Measurements from ENCODE around the gene WNK2.

The WNK2 gene

DNA sequence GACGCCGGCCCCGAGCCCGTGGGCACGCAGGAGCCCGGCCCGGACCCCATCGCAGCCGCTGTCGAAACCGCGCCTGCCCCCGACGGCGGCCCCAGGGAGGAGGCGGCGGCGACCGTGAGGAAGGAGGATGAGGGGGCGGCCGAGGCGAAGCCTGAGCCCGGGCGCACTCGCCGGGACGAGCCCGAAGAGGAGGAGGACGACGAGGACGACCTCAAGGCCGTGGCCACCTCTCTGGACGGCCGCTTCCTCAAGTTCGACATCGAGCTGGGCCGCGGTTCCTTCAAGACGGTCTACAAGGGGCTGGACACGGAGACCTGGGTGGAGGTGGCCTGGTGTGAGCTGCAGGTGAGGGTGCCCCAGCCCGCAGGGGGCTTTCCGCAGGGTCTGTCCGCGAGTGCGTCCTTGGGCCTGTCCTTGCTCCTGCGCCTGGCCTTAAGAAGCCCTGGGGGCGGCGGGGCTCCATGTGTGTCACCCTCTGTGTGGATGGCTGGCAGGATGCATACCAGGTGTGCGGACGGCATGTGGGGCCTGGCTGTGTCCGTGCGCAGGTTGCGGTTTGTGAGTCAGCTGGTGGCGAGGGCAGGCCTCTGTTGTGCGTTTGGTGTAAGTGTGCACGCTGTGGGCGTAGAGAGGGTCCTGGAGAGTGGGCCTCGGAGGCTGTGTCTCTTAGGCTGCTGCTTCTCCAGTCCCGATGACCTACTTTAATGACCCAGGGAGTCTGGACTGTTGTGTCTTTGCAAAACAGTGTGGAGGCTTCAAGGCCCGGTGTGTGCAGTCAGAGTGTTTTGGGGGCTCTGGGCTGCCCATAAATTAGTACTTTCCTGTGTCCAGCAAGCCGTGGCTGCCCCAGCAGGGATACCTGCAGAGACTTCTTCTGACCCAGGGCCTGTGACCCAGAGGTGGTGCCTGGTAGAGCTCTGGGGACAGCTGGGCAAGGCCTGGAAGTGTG lies 1.6 kb downstream of the WNK2 start:
- no peak for DNase-seq (ENCODE audit: low read depth)

DNA sequence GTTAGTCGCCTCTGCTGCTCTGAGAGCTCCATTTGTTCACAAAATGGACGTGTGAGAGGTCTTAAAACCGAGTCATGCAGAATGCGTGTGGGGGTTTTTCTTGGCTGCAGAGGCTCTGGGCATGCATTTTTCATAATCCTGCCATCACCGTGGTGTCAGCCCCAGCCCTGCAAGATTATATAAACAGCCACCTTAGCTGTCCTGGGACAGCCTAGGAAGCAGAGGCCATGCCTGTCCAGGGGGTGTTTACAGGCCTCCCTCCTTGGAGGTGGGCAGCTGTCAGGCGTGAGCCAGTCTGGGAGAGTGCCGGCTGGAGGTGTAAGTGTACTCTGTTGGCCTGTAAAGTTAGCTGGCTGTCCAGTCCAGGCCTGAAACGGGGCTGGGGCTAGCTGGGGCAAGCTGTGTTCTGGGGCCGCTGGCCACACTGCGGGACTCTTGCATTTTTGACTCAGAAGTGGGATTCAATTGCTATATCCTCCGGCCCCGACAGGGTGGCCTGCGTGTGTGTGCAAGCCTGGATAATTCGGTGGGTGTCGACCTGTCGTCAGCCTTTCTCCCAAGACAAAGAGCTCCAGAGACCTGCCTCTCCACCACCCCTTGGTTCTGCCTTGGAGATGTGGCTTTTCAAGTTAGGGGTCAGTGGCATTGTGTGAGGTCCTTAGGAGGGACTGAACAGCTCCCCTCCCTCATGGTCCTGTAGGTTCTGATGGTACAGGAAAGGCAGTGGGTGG lies 2.4 kb downstream of the WNK2 start:
- no peak for DNase-seq (ENCODE audit: low read depth)

GRCh38 chr9:93187047-93187446 lies 3.1 kb downstream of the WNK2 start:
- no peak for DNase-seq (ENCODE audit: low read depth)

- no peak for DNase-seq (ENCODE audit: low read depth)
These were observed 3.6 kb downstream of the WNK2 start for GRCh38 chr9:93187574-93187973.

DNA sequence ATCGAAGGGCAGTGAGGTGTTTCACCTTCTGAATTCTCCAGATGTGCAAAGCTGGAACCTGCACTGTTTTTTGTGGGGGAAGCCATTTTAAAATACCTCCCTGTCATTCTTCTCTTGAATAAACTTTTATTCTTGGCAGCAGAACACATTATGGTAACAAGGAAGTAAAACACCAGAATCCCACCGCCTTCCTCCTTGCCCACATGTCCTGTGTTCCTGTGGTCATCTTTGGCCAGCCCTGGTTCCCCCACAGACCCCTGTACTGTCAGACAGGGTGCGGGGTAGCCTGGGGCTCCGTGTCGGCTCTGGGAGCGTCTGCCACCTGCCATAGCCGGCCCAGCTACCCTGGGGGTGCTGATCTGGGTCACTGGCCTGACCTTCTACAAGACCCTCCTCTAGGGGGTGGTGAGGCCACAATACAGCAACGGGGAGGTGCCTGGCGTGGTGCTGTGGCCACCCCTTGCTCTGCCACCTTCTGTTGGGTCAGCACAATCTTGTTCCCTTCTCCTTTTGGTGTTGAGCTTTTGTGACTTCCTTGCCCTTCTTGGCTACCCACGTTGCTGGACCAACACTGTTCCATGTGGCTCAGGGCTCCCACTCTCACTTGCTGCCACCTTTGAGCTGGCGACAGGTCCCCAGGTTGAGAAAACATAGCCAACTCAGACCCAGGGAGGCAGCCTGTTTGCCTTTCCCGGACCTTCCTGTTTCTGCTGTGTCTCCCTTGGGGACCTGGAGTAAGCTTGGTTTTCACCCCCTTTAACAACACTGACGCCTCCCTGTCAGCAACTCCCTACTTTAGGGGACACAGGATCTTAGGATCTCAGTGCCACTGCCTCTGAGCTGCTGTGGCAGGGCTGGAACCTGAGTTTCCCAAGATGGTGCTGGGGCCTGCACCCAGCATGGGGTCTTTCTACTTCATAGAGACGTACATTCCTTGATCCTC lies 4.8 kb downstream of the WNK2 start:
- no peak for DNase-seq (ENCODE audit: low read depth)

DNA sequence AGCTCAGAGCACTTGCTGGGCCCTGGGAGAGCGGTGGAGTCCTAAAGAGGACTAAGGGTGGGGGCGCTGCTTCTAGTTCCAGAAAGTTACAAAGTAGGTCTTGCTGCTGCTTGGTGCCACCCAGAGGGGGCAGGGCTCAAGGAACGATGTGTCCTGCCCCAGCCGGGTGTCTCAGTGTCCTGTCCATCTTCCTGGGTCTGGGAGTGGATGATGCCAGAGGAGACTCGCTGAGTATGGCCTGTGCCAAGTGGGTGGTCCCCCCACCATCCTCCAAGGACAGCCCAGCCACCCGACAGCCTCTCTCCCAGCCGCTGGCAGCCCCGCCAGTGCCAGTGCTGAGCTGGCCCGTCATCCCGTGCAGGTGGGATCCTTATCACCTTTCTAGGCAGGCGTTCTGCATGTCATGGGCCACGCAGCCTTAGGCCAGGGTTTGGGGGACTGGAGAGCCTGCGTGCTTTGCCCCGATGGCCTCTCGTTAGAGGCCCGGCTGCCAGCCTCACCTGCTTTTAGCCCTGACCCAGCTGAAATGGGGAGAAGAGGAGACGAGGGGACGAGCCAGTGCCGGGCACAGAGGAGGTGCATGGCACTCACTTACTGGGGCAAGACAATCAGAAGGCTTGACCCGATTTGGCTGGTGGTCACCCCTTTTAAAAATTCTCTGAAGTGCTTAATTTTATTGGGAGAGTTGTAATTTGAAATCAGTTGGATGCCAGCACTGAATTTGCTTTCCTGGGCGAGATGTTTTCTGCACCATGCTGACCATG lies 5.6 kb downstream of the WNK2 start:
- DNase-seq (ENCODE audit: low read depth), result no peak

DNA sequence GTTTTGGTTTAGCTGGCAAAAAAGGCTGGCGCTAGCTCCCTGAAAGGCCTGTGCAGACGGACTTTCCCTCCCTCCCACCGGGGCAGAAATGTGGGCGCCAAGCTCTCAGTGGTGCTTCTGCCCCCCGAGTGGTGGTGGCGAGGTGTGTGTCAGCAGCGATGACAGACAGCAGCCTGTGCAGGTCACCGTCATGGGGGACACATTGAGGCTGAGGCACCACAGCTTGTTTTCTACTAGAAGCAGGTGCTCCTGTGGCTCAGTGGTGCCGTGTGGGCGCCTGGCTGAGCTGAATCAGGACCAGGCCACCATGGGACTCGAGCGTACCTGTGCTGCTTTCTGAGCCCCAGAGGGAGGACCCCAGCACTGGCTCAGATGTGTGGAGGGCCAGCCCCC lies 6.2 kb downstream of the WNK2 start:
- DNase-seq (ENCODE audit: low read depth), result no peak

GRCh38 chr9:93190656-93191353 lies 6.9 kb downstream of the WNK2 start:
- DNase-seq (ENCODE audit: low read depth), result no peak

GRCh38 chr9:93191354-93191660 lies 7.4 kb downstream of the WNK2 start:
- no peak for DNase-seq (ENCODE audit: low read depth)

- no peak for DNase-seq (ENCODE audit: low read depth)
These were observed 8.9 kb downstream of the WNK2 start for GRCh38 chr9:93192721-93193387.

DNA sequence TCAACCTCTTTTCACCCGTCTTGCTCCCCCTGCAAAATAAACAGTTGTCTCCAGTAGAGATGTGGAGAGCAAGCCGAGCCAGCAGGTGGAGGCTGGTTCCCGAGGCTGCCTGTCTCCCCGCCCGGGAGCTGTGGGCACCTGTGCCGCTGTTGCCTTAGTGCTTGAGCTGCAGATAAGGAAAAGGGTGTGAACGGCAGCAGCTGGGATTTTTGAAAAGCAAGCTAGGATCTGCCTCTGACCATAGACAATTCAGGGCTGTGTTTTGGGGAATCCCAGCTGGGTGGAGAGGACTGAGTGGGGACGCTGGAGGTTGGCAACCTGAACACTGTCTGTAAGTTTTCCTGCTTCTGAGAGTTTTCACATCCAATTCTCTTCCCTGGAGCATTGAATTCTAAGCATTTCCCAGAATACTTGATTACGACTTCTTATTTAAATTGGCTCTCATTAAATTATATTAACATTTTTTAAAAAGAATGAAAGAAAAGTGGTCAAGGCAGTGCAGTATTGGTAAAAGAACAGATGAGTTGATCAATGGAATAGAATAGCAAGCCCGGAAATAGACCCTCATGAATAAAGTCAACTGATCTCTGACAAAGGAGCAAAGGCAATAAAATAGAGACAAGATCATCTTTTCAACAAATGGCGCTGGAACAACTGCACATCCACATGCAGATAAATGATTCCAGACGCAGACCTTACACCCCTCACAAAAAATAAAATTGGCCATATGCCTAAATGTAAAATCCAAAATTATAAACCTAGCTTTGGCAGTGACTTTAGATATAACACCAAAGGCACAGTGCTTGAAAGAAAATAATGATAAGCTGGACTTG lies 9.7 kb downstream of the WNK2 start:
- no peak for DNase-seq (ENCODE audit: low read depth)

- DNase-seq (ENCODE audit: low read depth), result no peak
These were observed 10.3 kb downstream of the WNK2 start for GRCh38 chr9:93194221-93194625.

DNA sequence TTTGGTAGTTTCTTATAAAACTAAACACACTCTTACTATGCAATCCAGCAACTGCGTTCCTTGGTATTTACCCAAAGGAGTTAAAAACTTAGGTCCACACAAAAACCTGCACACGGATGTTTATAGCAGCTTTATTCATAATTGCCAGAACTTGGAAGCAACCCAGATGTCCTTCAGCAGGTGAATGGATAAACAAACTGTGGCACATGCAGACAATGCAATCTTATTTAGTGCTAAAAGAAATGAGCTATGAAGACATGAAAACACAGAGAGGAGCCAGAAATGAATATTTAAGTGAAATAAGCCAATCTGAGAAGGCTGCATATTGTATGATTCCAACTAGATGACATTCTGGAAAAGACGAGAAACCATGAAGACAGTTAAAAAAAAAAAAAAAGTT lies 10.7 kb downstream of the WNK2 start:
- DNase-seq (ENCODE audit: low read depth), result no peak

DNA sequence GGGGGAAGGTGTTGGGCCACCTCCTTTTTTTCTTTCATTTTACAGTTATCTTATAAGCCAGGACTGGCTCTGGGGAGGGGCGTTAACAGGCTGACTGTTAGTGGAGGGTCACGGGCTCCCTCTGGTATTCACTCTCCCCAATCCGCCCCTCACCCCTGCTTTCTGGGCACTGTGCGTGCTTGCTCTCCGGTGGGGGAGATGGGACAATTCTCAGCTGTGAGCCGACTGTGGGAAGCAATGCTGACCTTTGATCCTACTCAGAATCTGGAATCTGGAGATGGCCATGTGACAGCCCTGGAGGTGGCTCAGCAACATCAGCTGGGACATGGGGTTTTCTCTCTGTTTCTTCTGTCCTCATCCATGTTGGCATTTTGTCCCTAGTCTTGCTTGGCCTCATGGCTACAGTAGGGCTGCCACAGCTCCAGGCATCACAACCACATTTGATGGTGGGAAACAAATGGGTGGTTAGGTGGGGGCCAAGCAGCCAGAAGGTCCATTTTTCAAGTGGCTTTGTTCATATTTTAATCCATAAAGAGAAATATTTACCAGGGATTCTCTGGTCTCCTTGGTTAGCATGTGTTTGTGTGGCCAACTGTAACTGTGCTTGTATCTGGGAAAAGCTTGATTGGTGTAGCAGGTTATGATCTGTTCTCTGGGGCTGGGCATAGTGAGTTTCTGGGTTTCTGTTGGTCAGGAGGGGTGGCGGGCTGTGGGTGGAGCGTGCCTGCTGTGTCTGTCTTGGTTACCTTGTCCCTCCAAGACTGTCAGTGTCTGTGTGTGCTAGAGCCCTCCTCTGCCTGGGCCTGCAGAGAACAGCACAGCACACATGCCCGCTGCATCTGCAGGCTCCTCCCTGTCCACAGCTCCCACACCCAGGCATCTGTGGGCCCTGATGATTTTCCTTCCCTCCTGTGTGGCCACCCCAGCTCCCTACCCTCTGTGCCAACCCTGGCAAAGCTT lies 12.4 kb downstream of the WNK2 start:
- no peak for DNase-seq (ENCODE audit: low read depth)

GRCh38 chr9:93197670-93198069 lies 13.7 kb downstream of the WNK2 start:
- DNase-seq (ENCODE audit: low read depth), result no peak

DNA sequence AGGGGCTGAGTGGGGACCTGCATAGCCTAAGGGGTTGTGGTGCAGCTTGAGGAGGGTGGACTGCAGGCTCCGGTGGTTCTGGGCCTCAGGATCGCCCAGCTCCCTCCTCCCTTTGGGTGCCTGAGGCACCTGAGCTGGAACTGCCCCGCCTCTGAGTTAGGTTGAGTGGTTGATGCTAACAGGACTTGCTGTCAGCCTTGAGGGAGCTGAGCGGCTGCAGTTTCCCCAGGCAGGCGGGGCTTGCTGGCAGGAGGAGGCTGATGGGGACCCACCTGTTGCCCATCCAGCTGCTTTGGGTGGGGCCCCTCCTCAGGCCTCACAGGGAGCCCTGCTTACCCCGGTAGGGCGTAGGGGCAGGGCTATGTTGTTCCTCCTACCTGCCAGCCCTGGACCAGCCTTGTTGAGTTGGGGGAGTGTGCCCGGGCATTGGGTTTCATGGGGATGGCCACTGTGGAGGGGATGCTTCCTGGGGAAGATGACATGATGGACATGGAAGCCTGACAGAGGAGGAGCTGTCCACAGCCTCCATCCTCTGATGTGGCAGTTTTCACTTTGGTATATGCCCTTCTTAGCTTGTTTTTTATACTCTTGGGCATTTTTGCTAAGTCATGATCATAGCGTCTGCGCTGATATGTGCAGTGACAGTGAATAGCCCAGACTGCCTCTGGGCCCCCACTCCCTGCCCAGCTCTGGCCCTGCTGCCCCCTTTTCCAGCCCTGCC lies 14.3 kb downstream of the WNK2 start:
- DNase-seq (ENCODE audit: low read depth), result no peak

DNA sequence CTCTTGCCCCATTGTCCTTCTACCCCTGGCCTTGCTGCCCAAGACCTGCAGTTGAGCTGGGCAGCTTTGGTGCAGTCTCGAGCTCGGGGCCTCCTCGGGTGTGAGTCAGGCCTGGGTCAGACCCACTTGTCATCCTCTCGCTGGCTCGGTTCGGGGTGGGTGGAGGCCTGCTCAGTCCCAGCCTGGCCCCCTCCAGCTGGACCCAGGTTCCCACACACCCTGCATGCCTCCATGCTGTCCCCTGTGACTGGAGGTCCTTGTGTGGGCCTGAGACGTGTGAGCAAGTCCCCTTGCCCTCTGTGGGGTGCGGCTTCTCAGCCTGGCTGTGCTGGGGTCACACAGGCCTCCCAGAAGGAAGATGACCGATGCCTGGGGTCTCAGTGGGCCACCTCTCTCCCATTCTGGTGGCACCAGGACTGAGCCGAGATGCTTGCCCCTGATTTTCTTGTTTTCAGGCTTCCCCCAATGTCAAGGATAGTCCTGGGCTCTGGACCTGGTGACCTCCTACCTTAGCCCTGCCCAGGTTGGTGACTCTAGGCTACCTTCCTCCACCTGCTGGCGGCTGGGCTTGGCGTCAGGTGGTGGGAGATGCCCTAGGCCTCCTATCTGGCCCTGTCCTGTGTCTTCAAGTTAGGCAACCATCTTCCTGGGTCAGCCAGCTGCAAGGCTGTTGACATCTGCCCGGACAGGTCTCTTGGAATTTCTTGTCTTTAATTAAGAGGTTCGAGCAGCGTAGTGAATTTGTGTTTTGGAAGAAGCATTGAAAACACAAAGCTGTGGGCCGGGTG lies 15.1 kb downstream of the WNK2 start:
- no peak for DNase-seq (ENCODE audit: low read depth)
